Activated CD4-positive, alpha-beta memory T cell treated with anti-CD3 and anti-CD28 coated beads, Interleukin-2, amount 10 ng/mL, durations not matched to agents 7 days and 5 days (primary cell): Measurements from ENCODE around the gene LRTM2. TPM values are rescaled to one million over a fixed set of nuclear protein-coding genes. Genes with fewer than 3 reads are reported as not detected.

ENCODE experiments used
- CTCF ChIA-PET: fragments of 350-600 bp; sonication (Branson Sonifier 250); formaldehyde crosslinking; loops from one replicate; lab custom pipeline; 2021; ENCODE audit warnings: antibody characterized with exemption, inconsistent platforms; lab: Charles Lee
- POLR2A ChIA-PET: fragments of 350-600 bp; sonication (Branson Sonifier 250); formaldehyde crosslinking; loops from one replicate; lab custom pipeline; 2021; ENCODE audit warnings: antibody characterized with exemption; lab: Charles Lee
- DNase-seq: peaks from one replicate; pipeline ENCODE4 v3.0.0-alpha.2; 2020
- H3K27ac Mint-ChIP-seq: one replicate; pipeline ENCODE4 v1.8.0; 2021; ENCODE audit warnings: mild to moderate bottlenecking, mixed read lengths
- H3K27me3 Mint-ChIP-seq: one replicate; pipeline ENCODE4 v1.8.0; 2021; ENCODE audit warnings: mixed read lengths
- H3K36me3 Mint-ChIP-seq: one replicate; pipeline ENCODE4 v1.8.0; 2021; ENCODE audit warnings: low read depth, mixed read lengths
- H3K4me1 Mint-ChIP-seq: one replicate; pipeline ENCODE4 v1.8.0; 2021; ENCODE audit warnings: mixed read lengths
- H3K4me3 Mint-ChIP-seq: one replicate; pipeline ENCODE4 v1.8.0; 2021; ENCODE audit warnings: mild to moderate bottlenecking, mixed read lengths
- H3K9me3 Mint-ChIP-seq: one replicate; pipeline ENCODE4 v1.8.0; 2021; ENCODE audit warnings: mixed read lengths
- total RNA-seq, 2 experiments: library from RNA; stranded (reverse); gene quantifications; one replicate each; pipeline ENCODE4 v1.2.3, GENCODE V29; 2021

LRTM2 gene
- total RNA-seq, 2 experiments from 2014 or later: not detected

DNA sequence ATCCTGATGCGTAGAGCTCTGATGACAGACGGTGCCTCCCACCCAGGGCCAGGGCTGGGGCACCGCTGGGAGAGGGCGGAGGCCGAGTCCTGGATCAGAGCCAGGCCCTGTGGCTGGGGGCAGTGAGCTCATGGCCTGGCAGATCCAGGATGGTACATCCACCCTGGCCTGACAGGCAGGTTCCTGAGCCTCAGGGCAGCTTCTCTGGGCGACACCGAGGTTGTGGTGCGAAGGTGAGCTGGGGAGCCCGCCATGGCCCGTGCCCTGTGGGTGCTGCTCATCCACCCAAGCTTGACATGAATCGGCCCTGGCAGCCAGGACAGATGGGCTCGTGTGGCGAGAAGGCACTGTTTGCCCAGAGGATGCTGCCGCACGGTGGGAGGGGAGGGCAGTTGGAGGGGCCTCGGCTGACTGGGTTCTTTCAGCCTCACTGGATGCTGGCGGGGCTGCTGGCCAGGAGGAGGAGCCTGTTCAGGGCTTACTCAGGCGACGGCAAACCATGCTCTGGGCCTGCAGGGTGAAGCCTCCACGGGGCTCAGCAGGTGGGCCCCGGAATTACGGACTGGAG, 16.6 kb downstream of the LRTM2 start:
- ChIA-PET POLR2A (no interaction called here), CTCF (no interaction called here)
- H3K27me3 Mint-ChIP-seq: peaks cover 11% of the 10 kb centered on the region
- H3K27ac Mint-ChIP-seq: no peak overlapping the region
- no peaks in the 10 kb centered on the region for H3K36me3 Mint-ChIP-seq
- DNase-seq: no peak
- H3K4me1 Mint-ChIP-seq: no peaks in the 10 kb centered on the region
- H3K9me3 Mint-ChIP-seq: no peaks in the 10 kb centered on the region
- no peak overlapping the region for H3K4me3 Mint-ChIP-seq

DNA sequence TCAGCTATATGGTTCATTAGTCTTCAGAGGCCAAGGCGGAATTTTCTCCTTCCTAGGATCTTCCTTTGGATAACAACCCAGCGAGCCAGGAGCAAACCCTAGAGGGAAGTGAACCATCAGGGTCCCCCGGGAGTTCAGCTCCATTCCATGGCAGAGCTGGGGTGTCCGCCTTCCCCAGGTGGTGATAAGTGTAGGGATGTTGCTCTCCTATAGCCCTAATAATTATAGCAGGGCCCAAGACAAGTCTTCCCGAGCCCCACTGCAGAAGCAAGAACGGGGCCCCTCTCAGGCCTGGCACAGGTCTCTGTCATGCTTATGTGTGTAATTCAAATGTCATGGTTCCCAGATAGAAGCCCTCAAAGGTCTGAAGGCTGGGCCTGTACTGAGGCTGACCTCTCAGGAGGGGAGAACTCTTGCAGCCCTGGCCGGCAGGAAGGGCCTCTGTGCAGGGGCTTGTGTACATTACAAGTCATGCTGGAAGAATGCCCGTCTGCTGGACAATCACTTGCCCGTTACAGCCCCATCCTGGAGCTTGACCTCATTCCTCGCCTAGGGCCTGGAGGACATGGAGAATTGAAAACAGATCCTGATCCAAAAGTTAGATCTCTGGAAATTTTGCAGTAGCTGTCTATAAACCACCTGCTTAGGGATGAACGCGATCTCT, 17.3 kb downstream of the LRTM2 start:
- no peaks in the 10 kb centered on the region for H3K36me3 Mint-ChIP-seq
- CTCF ChIA-PET: no interaction called here
- H3K9me3 Mint-ChIP-seq: no peaks in the 10 kb centered on the region
- POLR2A ChIA-PET: no interaction called here
- no peak for DNase-seq
- no peaks in the 10 kb centered on the region for H3K4me1 Mint-ChIP-seq
- H3K27ac Mint-ChIP-seq: no peak overlapping the region
- peaks cover 4% of the 10 kb centered on the region for H3K27me3 Mint-ChIP-seq
- H3K4me3 Mint-ChIP-seq: no peak overlapping the region

DNA sequence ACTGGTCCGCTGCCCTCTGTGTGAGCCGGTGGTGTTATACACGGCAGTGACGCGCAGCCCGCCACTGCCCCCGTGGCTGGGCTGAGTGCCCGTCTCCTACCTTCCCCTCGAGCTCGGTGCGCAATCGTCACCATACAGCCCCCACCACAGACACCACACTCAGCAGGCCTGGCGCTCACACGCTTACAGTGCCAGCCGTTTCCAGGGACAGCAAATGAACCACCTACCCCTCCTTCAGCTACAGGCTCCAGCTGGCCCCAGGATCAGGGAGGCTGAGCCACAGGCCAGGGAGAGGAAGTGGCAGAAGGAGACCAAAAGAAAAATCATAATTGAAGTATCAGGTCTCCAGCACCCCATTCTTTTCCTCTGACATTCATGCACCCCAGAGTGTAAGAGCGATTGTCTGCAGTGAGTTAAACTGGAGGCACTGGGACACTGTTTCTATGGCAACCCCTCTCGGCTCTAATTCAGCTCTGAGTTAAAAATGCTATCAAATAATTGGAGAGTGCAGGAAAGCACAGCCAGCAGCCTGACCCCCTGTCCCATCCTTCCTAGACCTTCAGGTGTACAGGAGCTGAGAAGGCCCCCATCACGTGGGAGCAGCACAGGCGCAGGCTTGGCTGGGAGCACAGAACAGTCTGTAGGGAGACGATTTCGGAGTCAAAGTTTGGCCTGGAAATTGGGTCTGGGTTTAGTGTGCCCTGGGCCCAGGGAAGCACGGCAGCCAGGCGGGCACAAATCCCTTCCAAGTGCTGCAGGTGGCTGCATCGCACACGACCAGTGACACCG, 18.0 kb downstream of the LRTM2 start:
- Mint-ChIP-seq H3K27ac (no peak overlapping the region), H3K36me3 (no peaks in the 10 kb centered on the region), H3K4me3 (no peak overlapping the region), H3K27me3 (peaks cover 5% of the 10 kb centered on the region), H3K9me3 (no peaks in the 10 kb centered on the region), H3K4me1 (no peaks in the 10 kb centered on the region)
- no peak for DNase-seq
- ChIA-PET POLR2A (no interaction called here), CTCF (no interaction called here)

DNA sequence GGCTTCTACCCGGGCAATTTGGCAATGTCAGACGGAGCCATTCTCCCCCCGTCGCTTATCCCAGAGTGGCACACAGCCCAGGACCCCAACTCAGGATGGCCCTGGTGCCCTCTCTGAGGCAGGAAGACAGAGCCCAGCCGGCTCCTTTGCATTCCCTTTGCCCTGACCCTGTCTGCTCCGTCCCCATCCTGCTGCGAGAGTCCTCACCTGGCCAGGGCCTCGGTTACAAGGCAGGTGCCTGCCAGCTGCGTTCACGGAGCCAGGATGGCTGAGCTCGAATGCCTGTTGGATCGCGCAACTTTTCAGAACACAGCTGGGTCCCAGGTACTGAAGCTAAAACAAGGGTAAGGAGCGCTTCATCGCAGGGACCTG, 18.6 kb downstream of the LRTM2 start:
- Mint-ChIP-seq H3K27ac (no peak overlapping the region), H3K9me3 (no peaks in the 10 kb centered on the region), H3K4me3 (no peak overlapping the region), H3K4me1 (no peaks in the 10 kb centered on the region), H3K27me3 (peaks cover 4% of the 10 kb centered on the region), H3K36me3 (no peaks in the 10 kb centered on the region)
- POLR2A ChIA-PET: no interaction called here
- CTCF ChIA-PET: no interaction called here
- no peak for DNase-seq

DNA sequence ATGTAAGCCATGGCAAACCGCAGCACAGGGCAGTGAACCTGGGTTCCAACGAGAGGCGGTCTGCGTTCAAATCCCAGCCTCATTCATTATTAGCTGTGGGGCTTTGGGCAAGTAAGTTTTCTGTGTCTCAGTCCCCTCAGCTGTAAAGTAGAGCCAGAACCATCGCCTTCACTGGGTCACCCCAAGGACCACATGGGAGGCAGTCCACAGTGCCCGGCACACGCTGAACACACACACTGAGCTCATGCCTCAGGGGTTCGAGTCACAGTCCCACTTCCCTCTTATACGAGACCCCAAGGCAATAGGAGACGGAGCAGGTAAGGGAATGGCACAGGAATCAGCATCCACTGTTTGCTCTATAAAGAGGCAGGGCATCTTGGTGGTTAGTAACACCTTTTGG, 19.1 kb downstream of the LRTM2 start:
- Mint-ChIP-seq H3K36me3 (no peaks in the 10 kb centered on the region), H3K9me3 (no peaks in the 10 kb centered on the region), H3K27ac (no peak overlapping the region), H3K4me3 (no peak overlapping the region), H3K4me1 (no peaks in the 10 kb centered on the region), H3K27me3 (peaks cover 7% of the 10 kb centered on the region)
- CTCF ChIA-PET: interaction anchor here (0.6 kb wide), 1 partner anchor 1026 kb away, joined by 3 read pairs; no protein-coding TSS in a partner anchor
- POLR2A ChIA-PET: no interaction called here
- no peak for DNase-seq

DNA sequence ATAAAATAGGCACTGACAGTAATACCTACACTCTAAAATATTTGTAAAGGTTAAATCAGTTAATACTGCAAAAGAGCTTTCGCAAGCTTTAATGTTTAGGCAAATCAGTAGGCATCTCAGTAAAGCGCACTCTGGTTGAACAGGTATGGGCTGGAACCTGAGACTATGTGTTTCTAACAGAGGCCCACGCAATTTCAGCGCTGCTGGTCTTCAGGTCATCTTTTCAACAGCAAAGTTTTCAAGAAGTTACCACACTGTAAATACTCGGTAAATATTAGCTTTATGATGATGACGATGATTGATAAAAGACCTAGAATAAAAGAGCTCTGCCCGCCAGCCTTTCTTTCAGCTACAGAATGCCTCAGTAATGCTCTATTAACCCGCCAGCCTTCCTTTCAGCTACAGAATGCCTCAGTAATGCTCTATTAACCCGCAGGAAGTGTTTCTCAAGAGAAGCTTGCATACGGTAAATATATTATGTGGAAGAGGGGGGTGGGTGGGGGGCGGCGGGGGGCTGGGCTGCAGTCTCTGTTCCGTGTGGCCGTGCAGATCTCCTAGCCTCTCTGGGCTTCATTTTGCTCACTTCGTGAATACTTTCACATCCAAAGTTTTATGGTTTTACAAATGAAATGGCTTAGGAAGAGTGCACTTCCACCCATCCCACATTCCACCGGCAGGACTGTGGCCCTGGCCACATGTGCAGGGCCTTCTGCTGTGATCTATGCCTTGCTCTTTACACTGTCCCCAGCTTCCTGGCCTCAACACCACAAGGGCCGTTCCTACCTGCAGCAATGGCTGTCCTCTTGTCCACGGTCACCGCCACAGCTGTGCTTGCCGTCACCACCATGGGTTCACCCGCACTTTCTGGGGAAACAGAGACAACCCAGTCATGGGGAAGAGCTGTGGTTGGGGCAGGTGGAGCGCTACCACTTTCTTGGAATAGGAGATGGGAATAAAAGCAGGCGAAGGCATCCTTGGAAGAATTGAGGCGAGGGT, 19.9 kb downstream of the LRTM2 start:
- Mint-ChIP-seq H3K27ac (no peak overlapping the region), H3K36me3 (no peaks in the 10 kb centered on the region), H3K9me3 (no peaks in the 10 kb centered on the region), H3K4me1 (no peaks in the 10 kb centered on the region), H3K27me3 (peaks cover 10% of the 10 kb centered on the region), H3K4me3 (no peak overlapping the region)
- POLR2A ChIA-PET: no interaction called here
- no peak for DNase-seq
- CTCF ChIA-PET: interaction anchor here (0.6 kb wide), 1 partner anchor 1025 kb away, joined by 3 read pairs; no protein-coding TSS in a partner anchor

DNA sequence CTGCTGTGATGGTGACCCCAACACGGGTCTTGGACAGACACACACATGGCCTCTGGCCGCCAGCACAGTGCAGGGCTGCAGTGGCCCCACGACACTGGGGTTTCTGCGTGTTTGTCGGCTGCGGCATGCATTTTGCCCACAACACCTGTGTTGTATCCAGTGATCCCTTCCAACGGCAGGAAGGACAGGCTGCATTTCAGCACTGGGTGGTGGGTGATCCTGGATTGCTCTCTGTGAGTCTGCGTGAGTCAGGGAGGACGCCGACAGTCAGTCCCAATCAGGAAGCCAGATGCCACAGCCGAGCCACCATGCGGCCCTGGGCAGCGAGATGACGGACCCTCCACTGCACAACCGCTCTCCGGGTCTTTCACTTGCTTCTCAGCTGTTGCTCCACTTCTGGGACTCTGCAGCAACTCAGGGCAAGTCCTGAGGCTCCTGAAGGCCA, 20.6 kb downstream of the LRTM2 start:
- no peak overlapping the region for H3K4me3 Mint-ChIP-seq
- no peaks in the 10 kb centered on the region for H3K36me3 Mint-ChIP-seq
- ChIA-PET POLR2A (no interaction called here), CTCF (no interaction called here)
- H3K27ac Mint-ChIP-seq: no peak overlapping the region
- no peaks in the 10 kb centered on the region for H3K9me3 Mint-ChIP-seq
- peaks cover 10% of the 10 kb centered on the region for H3K27me3 Mint-ChIP-seq
- no peaks in the 10 kb centered on the region for H3K4me1 Mint-ChIP-seq
- no peak for DNase-seq

DNA sequence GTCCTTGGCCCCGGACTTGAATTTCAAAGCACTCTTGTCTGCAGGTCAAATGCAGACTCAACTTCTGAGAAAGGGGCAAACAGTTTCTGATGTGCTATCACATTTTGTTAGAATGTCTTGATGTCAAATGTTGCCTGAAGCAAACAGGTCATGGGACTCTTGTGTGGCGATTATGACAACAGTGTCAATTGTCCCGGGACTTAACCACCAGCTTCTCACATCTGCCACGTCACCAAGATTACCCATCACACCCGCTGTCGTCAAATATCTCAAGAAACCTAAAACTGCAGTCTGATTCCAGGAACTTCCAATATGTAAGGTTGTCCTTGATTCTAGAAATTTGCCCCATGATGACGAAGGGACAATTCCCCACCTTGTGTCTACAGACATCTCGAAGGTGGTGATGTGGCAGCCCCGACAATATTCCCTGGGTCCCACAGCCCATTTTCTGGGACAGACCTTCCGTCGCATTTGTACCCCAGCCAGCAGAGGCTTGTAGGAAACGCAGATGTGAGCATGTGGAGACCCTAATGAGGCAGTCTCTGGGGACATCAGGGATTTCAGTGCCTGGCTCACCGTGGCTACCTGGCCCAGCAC, 21.3 kb downstream of the LRTM2 start:
- Mint-ChIP-seq H3K9me3 (no peaks in the 10 kb centered on the region), H3K27me3 (peaks cover 10% of the 10 kb centered on the region), H3K4me3 (no peak overlapping the region), H3K27ac (no peak overlapping the region), H3K36me3 (no peaks in the 10 kb centered on the region), H3K4me1 (no peaks in the 10 kb centered on the region)
- ChIA-PET POLR2A (no interaction called here), CTCF (no interaction called here)
- DNase-seq: no peak

DNA sequence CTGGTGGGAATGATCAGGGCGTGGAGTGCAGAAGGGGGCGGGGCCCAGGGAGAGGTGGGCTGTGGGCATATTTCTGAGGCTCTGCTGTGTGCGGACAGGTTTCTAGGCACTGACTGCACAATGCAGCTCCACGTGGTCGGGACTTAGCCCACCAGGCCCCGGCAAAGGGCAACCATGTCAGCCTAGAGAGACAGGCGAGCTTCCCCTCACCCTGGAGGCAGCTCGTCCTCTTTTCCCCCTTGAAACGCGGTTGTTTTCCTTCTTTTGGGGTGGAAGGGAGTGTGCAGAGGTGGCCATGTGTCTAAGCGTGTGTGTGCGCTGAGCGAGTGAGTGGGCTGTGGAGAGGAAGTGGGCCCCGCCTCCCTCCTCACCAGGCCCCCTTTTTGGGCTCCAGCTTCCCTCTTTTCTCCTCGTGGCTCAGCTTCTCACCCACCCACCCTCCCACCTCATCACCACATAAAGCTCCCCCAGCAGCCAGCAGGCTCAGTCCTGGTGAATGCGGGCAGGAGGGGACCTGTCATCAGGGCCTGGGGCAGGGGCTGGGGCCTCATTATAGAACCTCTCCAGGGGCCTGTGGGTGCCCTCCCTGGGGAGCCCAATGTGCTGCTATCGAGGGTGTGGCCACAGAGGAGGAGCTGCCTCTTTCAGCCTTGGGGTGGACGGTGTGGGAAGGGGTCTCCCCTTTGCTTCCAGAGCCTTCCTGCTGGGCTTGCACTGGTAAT, 22.0 kb downstream of the LRTM2 start:
- CTCF ChIA-PET: no interaction called here
- Mint-ChIP-seq H3K9me3 (no peaks in the 10 kb centered on the region), H3K36me3 (no peaks in the 10 kb centered on the region), H3K4me3 (no peak overlapping the region), H3K27ac (no peak overlapping the region), H3K27me3 (peaks cover 10% of the 10 kb centered on the region), H3K4me1 (no peaks in the 10 kb centered on the region)
- DNase-seq: no peak
- POLR2A ChIA-PET: no interaction called here

DNA sequence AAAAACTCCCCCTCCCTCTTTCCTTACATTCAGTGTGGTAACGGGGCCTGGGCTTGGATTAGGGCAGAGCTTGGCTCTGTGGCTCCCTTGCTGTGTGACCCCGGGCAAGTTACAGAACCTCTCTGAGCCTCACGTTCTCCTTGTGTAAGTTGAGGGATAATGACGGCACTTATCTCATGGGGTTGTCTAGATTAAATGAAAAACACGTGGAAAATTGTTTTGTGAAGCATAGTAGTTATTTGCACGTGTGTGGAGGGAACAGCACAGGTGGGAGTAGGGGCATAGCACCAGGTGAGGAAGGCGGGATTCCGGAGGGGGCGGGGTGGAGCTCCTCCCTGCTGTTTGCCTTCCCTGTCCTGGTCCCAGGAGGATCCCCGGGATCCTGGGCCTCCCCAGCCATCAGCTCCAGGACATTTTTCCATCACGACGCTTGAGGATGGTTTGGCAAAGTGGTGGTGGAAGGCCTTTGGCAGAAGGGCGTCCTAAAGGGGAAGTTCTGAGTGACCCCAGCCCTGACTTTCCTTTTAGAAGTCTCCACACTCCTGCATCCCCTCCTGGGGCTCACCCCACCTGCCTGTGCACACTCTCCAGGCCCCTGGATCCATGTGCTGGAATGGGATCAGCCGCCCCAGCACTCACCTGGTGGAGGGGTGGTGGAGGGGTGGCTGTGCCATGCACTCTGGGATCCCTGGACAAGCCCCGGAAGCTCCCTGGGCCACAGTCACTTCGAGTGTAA, 22.7 kb downstream of the LRTM2 start:
- Mint-ChIP-seq H3K4me3 (no peak overlapping the region), H3K4me1 (no peaks in the 10 kb centered on the region), H3K27me3 (peaks cover 10% of the 10 kb centered on the region), H3K27ac (no peak overlapping the region), H3K9me3 (no peaks in the 10 kb centered on the region), H3K36me3 (no peaks in the 10 kb centered on the region)
- POLR2A ChIA-PET: no interaction called here
- no peak for DNase-seq
- CTCF ChIA-PET: no interaction called here

DNA sequence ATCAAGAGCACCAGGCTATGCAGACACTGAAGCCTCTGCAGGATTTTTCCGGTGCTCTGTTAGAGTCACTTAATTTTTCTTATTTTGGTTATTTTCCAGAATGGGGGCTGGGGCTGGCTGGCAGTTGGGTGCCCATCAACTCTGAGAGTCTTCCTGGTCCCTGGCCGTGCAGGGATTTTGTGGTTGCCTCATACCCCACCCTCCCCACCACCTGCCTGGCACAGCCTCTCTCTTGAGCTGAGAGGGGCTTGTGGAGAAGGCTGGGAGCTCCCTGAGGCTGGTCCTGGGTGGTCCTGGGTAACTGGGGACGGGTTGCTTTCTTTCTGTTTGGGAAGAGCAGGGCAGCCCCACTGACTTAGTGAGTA, 23.3 kb downstream of the LRTM2 start:
- H3K4me1 Mint-ChIP-seq: no peaks in the 10 kb centered on the region
- CTCF ChIA-PET: no interaction called here

More for the DNA sequence above, 23.3 kb downstream of the LRTM2 start:
- POLR2A ChIA-PET: no interaction called here
- Mint-ChIP-seq H3K36me3 (no peaks in the 10 kb centered on the region), H3K27me3 (peaks cover 10% of the 10 kb centered on the region), H3K27ac (no peak overlapping the region), H3K9me3 (no peaks in the 10 kb centered on the region), H3K4me3 (no peak overlapping the region)
- no peak for DNase-seq
